GM12878 (cell line): ENCODE data around the gene ADRA2B. TPM values are rescaled to one million over a fixed set of nuclear protein-coding genes. Genes with fewer than 3 reads are reported as not detected.

Experiments
- ASH2L ChIP-seq: fragments of 300-600, 200-600 bp; sonication (generic); IDR thresholded peaks from 2 replicates; pipeline ENCODE4 v1.6.1; 2017; ENCODE audit warnings: low read depth, mild to moderate bottlenecking, borderline replicate concordance
- ATF7 ChIP-seq: fragments of 450-650 bp; IDR thresholded peaks from 2 replicates; pipeline ENCODE4 v1.6.1; 2016; ENCODE audit warnings: low read depth, mild to moderate bottlenecking
- BMI1 ChIP-seq: fragments of 450-650 bp; IDR thresholded peaks from 2 replicates; pipeline ENCODE4 v1.6.1; 2016; ENCODE audit warnings: mild to moderate bottlenecking, moderate library complexity, borderline replicate concordance
- DPF2 ChIP-seq: fragments of 450-650 bp; IDR thresholded peaks from 2 replicates; pipeline ENCODE4 v1.6.1; 2017; ENCODE audit warnings: mild to moderate bottlenecking
- IRF3 ChIP-seq: fragments of 450-650 bp; IDR thresholded peaks from 2 replicates; pipeline ENCODE4 v1.6.1; 2014; ENCODE audit warnings: mild to moderate bottlenecking
- LARP7 ChIP-seq: fragments of 450-650 bp; IDR thresholded peaks from 2 replicates; pipeline ENCODE4 v1.6.1; 2017; ENCODE audit warnings: mild to moderate bottlenecking
- PRDM15 ChIP-seq: fragments of 450-650 bp; formaldehyde crosslinking; IDR thresholded peaks from 2 replicates; pipeline ENCODE4 v1.4.0; 2020; ENCODE audit warnings: mild to moderate bottlenecking, moderate library complexity
- RELA ChIP-seq: fragments of 450-650 bp; IDR thresholded peaks from 2 replicates; pipeline ENCODE4 v1.8.0; 2014; ENCODE audit warnings: borderline replicate concordance; ENCODE audit not compliant: partially characterized antibody
- SRF ChIP-seq, 2 experiments: IDR thresholded peaks; 2 replicates each; pipeline ENCODE4 v1.6.1; 2011; ENCODE audit warnings: low read depth in 2 of 2, low read length in 2 of 2, mild to moderate bottlenecking in 1 of 2, moderate library complexity in 1 of 2
- ZNF24 ChIP-seq: fragments of 450-650 bp; IDR thresholded peaks from 2 replicates; pipeline ENCODE4 v1.6.1; 2017; ENCODE audit warnings: antibody characterized with exemption, mild to moderate bottlenecking
- ZNF274 ChIP-seq: IDR thresholded peaks from one replicate; pipeline ENCODE4 v1.8.0; 2011; ENCODE audit not compliant: insufficient read length, insufficient read depth
- polyA plus RNA-seq, 11 experiments: library from polyadenylated mRNA; depleted of rRNA in 4 of 11; unstranded in 6 of 11; stranded (reverse) in 5 of 11; fragments of >200 nt; fragmentation: Nextera tagmentation in 4 of 11; fragmentation: Illumina TruSeq in 1 of 11; extraction: Ambion mirVana in 4 of 11; extraction: Trizol in 1 of 11; gene quantifications; 1 replicate in 1 of 11; 2 replicates in 10 of 11; pipeline versions ENCODE4 v1.2.1 to v1.2.3, GENCODE V29; 2011 to 2016; ENCODE audit warnings: inconsistent platforms in 2 of 11, missing spikeins in 2 of 11, low read depth in 1 of 11
- total RNA-seq, 4 experiments: library from RNA; depleted of rRNA in 3 of 4; stranded (reverse); fragments of >200 nt in 3 of 4; fragmentation: Illumina TruSeq in 1 of 4; extraction: Trizol in 1 of 4; gene quantifications; 2 replicates each; pipeline versions ENCODE4 v1.2.1 to v1.2.3, GENCODE V29; 2013 to 2021
- TF ChIP-seq, protein P1 (sequence below): fragments of 450-650 bp; IDR thresholded peaks from 2 replicates; pipeline ENCODE4 v1.6.1; 2017; ENCODE audit warnings: mild to moderate bottlenecking, moderate library complexity
- TF ChIP-seq, protein P2 (sequence below): IDR thresholded peaks from 2 replicates; pipeline ENCODE4 v1.6.1; 2011; ENCODE audit warnings: low read depth, mild to moderate bottlenecking, low read length, moderate library complexity, borderline replicate concordance; ENCODE audit errors: extremely low read depth
- TF ChIP-seq, protein P3 (sequence below): IDR thresholded peaks from 2 replicates; pipeline ENCODE4 v1.6.1; 2011; ENCODE audit warnings: low read depth, low read length, improper control_type of control experiment, borderline replicate concordance

The ADRA2B gene
- total and polyA plus RNA-seq, 10 of the 15 experiments (the other 5 are each of a cell fraction or from before 2014, with no cell fraction given) = 0.01 to 0.10 (median 0.04) TPM; not detected in 6

DNA sequence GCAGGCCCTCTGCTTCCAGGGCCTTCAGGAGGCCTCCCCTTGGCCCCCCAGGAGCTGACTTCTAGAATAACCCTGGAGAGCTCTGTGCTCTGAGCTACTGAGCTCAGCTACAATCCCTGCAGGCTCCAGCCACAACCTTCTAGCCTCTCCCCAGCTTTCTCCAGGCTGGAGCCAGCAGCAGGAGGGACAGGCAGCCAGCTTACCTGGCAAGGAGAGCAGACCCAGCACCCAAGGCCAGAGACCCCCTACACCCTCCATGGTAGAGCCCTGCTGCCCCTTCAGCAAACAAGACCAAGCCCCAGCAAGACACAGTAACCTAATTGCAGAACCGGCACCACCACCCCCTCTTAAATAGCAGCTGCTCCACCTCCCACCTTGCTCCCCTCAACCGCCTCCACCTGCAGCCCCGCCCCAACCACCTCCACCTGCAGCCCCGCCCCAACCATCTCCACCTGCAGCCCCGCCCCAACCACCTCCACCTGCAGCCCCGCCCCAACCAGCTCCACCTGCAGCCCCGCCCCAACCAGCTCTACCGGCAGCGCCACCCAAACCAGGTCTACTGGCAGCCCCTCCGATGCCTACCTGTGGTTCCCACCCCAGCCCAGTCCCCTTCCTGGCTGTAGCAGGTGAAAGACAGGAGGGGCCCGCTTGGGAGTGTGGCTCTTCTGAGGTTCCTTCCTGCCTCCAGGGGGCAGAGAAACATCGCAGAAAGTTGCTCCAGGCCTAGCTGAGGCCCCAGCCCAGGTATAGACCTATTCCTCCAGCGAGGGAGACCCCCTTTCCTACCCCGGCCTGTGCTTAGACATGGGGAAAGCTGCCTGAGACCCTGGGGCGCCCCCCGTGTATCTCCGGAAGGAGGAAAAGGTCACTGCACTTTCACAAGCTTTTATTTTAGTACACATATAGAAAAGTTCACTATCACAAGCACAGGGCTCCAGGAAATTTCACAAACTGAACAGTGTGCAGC, 22.1 kb upstream of the ADRA2B start, which contains the start of gene ASTL (continued):
- TF ChIP-seq PRDM15 (CRISPR knock-in tag) (no peak), ASH2L (no peak), BMI1 (peak; percentile 44), ZNF24 (no peak), LARP7 (peak; percentile 43; the same call in 1 of the 2 replicates), RELA (no peak), IRF3 (no peak), SRF (IDR thresholded peaks at IDR 0.05; ENCODE audit: low read depth in 2 of 2, low read length in 2 of 2) (no peak), ATF7 (no peak), DPF2 (no peak), ZNF274 (no peak)
- TF ChIP-seq, protein P1, sequence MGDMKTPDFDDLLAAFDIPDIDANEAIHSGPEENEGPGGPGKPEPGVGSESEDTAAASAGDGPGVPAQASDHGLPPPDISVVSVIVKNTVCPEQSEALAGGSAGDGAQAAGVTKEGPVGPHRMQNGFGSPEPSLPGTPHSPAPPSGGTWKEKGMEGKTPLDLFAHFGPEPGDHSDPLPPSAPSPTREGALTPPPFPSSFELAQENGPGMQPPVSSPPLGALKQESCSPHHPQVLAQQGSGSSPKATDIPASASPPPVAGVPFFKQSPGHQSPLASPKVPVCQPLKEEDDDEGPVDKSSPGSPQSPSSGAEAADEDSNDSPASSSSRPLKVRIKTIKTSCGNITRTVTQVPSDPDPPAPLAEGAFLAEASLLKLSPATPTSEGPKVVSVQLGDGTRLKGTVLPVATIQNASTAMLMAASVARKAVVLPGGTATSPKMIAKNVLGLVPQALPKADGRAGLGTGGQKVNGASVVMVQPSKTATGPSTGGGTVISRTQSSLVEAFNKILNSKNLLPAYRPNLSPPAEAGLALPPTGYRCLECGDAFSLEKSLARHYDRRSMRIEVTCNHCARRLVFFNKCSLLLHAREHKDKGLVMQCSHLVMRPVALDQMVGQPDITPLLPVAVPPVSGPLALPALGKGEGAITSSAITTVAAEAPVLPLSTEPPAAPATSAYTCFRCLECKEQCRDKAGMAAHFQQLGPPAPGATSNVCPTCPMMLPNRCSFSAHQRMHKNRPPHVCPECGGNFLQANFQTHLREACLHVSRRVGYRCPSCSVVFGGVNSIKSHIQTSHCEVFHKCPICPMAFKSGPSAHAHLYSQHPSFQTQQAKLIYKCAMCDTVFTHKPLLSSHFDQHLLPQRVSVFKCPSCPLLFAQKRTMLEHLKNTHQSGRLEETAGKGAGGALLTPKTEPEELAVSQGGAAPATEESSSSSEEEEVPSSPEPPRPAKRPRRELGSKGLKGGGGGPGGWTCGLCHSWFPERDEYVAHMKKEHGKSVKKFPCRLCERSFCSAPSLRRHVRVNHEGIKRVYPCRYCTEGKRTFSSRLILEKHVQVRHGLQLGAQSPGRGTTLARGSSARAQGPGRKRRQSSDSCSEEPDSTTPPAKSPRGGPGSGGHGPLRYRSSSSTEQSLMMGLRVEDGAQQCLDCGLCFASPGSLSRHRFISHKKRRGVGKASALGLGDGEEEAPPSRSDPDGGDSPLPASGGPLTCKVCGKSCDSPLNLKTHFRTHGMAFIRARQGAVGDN = peak; percentile 32; the same call in 1 of the 2 replicates
- TF ChIP-seq, protein P2, sequence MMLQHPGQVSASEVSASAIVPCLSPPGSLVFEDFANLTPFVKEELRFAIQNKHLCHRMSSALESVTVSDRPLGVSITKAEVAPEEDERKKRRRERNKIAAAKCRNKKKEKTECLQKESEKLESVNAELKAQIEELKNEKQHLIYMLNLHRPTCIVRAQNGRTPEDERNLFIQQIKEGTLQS = no peak
- TF ChIP-seq, protein P3, sequence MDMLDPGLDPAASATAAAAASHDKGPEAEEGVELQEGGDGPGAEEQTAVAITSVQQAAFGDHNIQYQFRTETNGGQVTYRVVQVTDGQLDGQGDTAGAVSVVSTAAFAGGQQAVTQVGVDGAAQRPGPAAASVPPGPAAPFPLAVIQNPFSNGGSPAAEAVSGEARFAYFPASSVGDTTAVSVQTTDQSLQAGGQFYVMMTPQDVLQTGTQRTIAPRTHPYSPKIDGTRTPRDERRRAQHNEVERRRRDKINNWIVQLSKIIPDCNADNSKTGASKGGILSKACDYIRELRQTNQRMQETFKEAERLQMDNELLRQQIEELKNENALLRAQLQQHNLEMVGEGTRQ = no peak
